Measurements from ENCODE around the gene PPFIBP1.

PPFIBP1 gene

DNA sequence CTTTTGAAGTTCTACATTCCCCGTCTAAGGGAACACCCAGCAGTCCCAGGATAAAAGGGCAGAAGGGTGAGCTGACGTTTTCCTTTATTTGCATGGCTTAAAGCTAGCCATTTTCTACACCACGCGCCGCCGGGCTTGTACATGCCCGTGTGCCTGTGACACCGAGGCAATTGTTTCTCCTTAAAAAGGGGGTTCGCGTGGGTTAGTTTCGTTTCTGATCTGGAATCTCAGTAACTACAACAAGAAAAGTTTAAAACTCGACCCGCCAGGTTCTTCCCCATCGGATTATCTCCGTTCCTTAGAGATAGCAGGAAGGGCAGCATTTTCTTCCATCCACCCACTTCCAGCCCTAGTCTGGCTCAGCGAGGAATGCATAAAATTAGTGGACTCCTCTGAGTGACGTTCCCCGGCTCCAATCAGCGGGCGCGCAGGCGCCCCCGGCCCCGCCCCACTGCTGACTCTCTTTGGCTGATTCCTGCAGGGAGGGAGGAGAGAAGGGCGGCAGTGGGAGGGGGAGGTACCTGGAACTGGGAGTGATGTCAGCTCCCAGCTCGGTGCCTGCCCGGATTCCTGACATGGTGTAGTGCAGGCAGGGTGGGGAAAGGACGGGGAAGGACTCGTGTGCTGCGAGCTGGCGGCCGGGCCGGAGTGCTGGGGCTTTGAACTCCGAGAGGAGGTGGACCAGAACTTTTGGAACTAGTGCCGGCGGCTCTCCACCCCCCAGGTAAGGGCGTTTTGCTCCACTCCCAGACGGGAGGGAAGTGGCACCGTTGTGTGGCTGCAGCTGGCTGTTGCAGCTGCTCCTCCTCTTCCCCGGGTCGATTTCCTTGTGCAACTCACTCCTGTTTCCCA lies at the start of gene PPFIBP1:
Gene PPFIBP1, plus strand, starts transcription at position 565 of the 852 bp plus-strand sequence. CDS start 109,191 bp downstream, outside the sequence.
- DNase-seq (ENCODE audit: low read depth): peak; percentile 91

DNA sequence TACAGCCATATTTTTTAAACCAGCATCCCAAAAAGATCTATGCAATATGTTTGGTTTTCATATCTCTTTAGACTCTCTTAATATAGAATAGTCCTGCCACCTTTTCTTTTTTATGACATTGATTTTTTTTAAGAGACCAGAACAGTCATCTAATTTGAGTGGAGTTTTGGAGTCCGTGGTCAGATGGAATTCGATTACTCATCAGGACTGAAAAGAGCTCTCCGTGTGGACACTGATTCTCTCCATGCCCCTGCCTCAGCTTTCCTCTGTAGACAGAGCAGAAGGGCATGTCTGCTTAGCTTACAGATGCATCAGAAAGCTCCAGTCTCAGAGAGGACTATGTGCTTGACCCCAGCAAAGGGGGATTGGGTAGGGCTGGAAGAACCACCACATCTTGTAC lies 49.7 kb upstream of the PPFIBP1 start:
- peak; percentile 59 for DNase-seq (ENCODE audit: low read depth)

DNA sequence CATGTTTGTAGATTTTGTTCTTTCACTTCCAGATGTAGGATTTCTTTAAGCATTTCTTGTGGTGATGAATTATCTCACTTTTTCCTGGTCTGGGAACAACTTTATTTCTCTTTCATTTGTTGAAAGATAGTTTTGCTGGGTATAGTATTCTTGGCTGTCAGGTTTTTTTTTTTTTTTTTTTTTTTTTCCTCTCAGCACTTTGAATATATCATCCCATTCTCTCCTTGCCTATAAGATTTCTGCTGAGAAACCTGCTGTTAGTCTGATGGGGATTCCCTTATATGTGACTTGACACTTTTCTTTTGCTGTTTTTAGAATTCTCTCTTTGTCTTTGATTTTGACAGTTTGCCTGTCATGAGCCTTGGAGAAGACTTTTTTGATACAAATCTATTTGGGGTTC lies 47.0 kb upstream of the PPFIBP1 start:
- no peak for DNase-seq (ENCODE audit: low read depth)

DNA sequence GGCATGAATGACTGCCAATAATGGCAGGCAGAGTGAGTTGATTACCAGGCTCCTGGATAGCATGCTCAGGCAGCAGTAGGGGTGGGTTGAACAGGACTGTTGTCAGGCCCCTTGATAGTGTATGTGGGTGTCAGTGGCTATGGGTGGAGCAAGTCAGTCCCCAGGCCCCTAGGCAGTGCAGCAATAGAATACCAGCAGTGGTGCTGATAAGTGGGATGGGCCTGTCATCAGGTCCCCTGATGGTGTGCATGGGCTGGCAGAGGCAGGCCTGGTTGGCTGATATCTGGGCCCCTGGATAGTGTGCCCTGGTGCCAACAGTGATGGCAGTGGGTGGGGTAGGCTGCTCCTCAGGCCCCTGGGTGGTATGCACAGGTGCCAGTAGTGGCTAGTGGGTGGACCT lies 45.1 kb upstream of the PPFIBP1 start:
- no peak for DNase-seq (ENCODE audit: low read depth)

DNA sequence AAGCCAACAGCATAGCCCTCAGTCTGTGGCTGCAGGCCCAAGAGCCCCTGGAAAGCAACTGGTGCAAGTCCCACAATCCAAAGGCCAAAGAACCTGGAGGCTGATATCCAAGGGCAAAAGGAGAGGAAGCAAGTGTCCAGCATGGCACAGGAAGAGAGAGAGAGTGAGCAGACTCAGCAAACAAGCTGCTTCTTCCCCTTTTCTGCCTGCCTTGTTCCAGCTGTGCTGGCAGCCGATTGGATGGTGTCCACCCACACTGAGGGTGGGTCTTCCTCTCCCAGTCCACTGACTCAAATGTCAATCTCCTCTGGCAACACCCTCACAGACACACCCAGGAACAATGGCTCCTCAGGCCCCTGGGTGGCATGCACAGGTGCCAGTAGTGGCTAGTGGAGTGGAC lies 44.0 kb upstream of the PPFIBP1 start:
- no peak for DNase-seq (ENCODE audit: low read depth)

DNA sequence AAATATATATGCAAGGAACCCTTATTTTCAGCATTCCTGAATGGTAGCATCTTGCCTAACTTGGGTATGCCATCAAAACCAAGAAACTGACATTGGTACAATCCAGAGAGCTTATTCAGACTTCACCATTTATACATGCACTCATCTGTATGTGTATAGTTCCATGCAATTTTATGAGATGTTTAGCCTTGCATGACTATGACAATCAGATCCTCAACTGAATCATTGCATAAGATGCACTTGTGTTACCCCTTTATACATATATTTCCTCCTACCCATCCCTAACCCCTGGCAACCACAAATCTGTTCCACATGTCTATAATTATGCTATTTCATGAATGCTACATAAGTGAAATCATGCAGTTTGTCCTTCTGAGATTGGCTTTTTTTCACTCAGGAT lies 37.0 kb upstream of the PPFIBP1 start:
- DNase-seq (ENCODE audit: low read depth): no peak

DNA sequence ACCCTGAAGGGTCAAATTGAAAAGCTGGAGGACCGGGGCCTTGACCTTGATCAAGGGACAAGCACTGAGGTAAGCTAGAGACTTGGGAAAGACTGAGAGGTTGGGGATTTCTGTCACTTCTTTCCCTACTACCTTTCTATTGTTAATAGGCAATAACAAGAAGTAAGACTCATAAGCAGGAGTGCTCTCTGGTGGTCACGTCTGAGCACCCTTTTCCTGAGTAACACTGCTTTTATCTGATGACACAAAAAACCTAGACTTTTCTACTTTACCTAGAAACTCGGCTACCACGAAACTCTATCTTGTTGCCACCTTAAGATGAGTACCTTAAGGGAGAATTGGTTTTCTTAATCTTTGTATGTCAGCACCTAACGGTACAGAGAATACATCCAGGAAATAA lies 35.5 kb upstream of the PPFIBP1 start:
- no peak for DNase-seq (ENCODE audit: low read depth)

DNA sequence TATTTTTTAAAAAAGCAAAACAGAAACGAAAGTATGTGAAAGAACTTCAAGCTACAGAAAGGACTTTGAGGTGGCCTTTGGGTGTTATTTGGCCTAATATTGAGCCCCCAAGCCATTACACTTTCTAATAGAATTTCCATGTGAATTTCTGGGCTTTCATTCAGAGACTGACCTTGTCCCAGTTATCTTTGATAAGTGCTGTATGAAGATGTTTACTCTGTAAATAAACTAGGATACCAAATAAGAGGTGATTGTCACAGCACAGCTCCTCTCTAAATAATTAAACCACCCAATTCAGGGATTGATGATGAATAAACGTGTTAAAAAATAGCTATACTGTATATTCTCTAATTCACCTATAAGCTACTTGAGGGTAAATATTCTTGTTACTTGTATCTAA lies 32.8 kb upstream of the PPFIBP1 start:
- DNase-seq (ENCODE audit: low read depth): no peak

DNA sequence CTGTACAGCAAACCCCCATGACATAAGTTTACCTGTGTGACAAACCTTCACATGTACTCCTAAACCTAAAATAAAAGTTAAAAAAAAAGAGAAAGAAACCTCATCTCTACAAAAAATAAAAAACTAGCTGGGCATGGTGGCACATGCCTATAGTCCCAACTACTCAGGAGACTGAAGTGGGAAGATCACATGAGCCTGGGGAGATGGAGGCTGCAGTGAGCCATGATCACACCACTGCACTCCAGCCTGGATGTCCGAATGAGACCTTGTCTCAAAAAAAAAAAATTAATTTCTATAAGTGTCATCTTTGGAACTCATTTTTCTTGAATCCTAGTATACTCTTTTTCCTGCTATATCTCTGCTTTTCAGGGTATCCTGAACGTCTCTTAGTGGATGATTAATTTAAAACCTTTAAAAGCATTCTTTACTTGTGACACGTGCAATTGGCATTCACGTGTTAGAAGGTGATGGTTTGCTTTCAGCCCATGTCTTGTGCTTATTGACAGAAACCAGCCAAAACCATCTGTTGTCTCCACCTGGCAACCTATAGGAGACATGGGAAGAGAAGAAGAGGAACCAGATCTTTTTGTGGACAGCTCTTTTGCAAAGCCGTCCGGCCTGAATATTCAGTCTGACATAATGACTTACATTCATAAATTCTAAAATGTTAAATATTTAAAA lies 30.6 kb upstream of the PPFIBP1 start:
- DNase-seq (ENCODE audit: low read depth): no peak

DNA sequence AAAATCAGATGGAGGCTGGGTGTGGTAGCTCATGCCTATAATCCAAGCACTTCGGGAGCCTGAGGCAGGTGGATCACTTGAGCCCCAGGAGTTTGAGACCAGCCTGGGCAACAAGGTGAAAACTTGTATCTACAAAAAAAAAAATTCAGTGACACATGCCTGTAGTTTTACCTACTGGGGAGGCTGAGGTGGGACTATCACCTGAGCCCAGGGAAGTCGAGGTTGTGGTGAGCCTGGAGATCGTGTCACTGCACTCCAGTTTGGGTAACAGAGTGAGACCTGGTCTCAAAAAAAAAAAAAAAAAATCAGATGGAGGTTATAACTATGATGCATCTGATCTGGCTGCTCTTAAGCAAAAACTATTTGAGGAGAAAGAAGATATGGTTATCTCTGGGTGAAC lies 26.6 kb upstream of the PPFIBP1 start:
- no peak for DNase-seq (ENCODE audit: low read depth)

DNA sequence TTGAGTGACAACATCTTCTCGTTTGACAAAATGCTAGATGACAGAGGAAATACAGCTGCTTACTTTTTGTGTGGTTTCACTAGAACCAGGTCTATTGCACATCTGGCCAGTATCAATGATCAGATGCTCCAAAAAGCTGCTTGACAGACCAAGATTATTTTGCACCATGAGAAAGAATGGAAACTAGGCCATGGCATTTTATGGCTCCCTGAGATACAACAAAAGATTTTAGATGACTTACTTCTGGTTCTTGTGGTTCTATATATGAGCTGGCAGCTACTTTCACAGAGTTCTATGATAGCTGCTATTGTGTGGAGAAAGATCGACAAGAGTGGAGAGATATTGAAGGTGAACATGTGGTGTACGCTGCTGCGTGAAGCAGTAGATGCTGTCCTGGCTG lies 25.9 kb upstream of the PPFIBP1 start:
- DNase-seq (ENCODE audit: low read depth): no peak

DNA sequence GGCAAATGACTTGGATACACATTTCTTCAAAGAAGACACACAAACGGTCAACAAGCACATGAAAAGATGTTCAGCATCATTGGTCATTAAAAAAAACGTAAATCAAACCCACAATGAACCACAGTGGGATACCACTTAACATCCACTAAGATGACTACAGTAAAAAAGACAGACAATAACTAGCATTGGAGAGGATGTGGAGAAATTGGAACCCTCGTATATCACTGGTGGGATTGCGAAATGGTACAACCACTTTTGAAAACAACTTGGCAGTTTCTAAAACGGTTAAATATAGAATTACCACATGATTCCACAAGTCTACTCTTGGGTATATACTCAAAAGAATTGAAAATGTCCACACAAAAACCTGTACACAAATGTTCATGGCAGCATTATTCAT lies 25.2 kb upstream of the PPFIBP1 start:
- DNase-seq (ENCODE audit: low read depth): no peak

DNA sequence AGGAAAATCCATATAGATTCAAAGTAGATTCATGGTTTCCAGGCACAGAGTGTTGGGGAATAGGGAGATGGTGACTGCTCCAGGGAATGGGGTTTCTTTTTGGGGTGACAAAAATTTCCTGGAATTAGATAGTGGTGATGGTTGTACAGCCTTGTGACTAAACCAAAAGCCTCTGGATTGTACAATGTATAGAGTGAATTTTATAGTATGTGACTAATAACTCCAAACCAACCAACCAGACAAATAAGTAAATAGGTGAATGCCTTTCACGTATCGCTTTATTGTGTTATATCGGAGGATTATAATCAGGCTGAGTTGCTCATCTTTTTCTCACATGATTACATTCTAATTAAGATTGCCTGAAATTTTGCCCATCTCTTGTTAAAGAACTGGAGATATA lies 24.6 kb upstream of the PPFIBP1 start:
- no peak for DNase-seq (ENCODE audit: low read depth)

DNA sequence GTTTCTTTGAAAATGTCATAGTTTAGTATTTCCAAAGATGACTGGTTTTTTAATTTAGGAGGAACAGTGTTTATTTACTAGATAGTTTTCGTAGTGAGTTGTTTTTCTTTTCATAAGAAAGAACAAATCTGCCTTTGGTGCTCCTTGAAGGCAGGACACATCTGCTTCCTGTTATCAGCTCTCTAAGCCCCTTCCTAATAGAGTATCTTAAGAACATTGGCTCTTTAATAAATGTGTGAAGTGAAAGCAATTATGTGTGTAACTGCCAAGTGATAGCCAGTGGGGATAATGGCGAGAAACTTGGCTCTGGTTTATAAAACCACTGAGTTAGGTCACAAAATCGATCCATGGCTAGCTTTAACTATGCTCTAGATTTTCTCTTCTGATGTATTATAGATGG lies 23.5 kb upstream of the PPFIBP1 start:
- no peak for DNase-seq (ENCODE audit: low read depth)

DNA sequence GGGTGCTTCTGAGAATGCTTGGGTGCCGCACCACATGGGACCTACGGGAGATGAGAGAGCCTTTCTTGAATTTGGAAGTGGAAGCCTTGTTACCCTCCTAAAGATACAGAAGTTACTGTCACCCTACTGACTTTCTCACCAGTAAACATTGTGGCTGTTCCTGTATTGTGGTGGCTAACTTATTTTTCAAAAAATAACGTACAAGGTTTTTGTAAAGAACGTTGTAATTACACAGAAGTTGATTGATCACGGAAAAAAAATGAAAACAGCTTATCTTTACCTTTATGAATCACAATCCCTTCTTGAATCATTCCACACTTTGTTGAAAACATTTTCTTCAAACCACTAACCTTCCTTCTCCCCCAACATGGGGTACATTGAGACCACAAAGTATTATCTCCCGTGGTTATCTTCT lies 22.0 kb upstream of the PPFIBP1 start:
- no peak for DNase-seq (ENCODE audit: low read depth)

DNA sequence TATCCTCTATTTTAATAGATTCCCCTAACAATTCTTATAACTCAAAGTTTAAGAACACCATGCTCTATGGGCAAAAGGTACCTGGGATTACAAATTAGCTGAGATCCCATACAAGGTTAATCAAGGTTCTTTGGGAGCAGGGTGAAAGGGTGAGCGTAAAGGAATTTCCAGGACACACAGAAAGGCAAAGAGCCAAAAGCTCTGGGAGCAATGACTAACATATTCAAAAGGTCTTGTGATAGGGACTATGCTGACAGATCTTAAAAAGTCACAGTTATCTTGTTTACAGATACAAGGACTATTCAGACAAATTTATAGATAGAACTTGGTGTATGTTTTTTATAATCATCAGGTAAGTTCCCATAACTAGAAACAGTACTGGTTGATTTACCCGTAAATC lies 19.5 kb upstream of the PPFIBP1 start:
- no peak for DNase-seq (ENCODE audit: low read depth)

DNA sequence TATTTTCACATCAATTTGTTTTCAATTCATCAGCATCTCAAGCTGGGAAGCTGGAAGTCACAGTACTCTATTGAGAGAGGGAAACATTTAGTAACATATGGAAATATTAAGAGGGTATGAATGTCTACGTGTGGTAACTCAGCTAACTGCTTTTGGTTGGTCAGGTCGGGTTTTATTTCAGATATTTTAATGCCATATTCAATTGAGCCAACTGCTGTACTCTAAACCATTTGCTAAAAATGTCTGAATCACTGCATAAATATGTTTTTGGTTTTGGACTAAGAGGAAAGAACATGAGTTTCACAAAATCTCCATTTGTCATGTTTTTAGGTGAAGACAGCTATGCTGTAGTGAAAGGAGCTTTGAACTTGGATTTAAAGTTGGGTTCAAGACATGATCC lies 18.9 kb upstream of the PPFIBP1 start:
- no peak for DNase-seq (ENCODE audit: low read depth)

DNA sequence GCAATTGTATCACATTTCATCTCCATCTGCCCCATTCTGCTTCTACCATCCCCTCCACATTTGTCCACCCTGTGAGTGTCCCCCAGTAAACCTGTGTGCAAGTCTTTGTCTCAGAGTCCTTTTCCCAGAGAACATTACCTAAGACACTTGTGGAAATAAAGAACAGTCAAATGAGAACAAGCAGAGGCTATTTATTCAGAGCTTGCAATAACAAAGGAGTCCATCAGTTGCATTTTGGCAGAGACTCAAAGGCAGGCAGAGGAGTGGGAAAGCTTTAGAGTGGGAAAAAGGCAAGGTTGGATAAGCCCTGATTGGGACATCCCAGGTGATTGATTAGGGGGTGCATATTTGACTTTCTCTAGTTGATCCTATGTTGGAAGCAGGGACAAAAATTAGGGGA lies 18.2 kb upstream of the PPFIBP1 start:
- no peak for DNase-seq (ENCODE audit: low read depth)

DNA sequence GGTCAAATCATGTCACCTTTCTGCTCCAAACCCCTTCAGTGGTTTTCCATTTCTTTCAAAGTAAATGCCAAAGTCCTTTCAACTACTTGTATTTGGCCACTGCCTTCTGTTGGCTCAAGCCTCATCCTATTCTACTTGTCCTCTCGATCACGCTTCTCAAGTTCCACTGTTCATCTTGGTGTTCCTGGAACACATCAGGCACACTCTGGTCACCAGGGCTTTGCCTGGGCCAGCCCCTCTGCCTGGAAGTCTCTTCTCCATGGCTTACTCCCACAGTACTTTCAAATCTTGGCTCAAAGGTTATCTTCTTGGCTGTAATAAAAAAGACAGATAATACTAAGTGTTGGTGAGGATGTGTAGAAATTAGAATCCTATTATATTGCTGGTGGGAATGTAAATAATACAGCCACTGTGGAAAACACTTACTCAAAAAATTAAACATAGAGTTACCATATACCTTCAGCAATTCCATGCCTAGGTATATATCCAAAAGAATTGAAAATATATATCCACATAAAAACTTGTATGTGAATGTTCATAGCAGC lies 17.3 kb upstream of the PPFIBP1 start:
- no peak for DNase-seq (ENCODE audit: low read depth)

DNA sequence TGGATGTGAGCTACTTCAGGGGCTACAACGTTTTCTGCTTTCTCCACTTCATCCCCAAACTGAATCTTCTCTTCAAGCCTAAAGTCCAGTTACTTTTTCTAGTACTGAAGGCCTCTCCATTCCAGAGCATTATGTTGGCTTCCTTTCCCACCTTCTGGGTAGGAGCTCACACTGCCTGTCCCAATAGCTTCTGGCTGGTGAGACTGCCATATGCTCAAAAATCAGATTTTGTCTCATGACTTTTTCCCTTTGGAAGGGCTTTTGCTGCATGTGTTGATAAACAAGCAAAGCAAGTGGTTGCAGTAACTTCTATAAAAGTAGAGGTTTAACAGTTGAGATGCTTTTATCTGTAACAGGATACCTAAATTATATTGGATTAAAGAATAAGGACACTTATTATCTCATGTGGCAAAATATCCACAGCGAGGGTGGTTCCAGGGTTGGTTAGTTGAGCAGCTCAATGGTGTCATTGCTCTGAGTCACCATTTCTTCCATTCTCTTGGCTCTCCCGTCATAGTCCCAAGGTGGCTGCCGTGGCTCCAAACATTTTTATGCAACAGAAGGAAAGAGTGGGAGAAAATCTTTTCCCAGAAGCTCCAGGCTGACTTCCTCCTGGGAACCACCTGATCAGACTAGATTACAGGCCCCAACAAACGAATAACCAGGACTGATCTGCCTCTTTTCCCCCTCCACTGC lies 15.1 kb upstream of the PPFIBP1 start:
- DNase-seq (ENCODE audit: low read depth): no peak

DNA sequence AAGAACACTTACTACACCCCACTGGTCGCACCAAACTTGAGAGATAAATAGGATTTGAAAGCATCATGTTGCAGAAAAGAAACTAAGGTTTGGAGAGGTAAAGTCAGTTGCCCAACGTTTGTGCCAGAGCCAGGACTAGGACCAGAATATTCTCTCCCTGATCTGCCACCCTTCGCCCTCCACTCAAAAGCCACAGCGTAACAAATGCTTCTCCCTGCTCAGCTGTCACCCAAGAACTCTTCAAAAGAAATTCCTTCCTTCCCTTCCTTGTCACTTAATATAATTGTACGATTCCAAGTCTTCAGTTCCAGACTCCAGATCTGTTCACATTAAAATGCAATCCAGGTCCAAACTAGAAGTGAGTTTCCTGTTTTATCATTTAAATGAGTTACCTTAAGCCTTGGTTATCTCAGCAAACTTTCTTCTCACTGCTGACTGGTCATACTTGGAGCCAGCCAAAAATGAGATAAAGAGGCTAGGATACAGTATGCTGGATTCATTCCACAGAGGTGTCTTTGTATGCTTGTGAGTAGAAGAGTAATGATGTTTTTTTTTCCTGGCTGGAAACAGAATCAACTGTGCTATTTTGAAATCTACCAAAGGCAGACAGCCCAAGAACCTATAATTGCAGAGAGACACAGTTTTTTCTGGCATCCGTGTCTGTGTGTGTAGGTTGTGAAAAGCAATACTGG lies 12.8 kb upstream of the PPFIBP1 start:
- no peak for DNase-seq (ENCODE audit: low read depth)

DNA sequence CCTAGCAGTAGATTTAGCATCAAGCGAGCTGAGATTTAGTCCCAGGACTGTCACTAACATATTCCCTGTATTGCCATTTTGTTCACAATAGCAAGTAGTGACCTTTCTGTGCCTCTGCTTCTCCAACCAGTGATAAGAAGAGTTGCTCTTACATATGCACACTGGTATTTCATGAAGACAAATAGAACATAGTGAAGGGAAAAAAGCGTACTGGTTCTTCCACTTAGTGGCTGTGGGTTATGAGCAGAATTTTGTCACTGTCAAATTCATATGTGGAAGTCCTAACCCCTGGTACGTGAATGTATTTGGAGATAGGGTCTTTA lies 12.3 kb upstream of the PPFIBP1 start:
- DNase-seq (ENCODE audit: low read depth): no peak

Data from non-pigmented ciliary epithelial cell (primary cell).